ENCODE data around the gene PTPRCAP.

PTPRCAP gene

DNA sequence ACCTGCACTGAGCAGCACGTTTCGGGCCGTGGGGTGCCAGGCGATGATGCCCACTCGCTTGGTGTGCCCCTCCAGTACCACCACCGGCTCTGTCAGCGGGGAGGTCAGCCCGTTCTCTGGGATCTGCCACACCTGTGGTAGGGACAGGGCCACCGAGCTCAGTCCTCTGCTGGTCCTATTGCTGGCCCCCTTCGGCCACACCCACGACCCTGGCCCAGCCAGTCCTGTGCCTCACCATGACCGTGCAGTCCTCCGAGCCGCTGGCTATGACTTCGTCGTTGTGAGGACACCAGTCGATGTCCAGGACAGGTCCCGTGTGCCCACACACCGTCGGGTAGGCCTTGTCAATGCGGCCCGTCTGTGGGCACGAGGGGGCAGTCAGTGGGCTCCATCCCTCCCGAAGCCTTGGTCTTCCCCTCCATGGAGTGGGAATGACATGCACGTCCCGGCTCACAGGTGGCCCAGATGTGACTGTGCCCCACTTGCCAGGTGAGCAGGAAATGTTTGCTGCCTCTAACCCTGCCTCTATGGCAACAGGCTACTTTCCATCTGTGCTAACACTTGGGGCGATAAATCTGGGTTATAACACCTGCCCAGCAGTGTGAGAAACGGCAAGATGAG, 4.4 kb upstream of the PTPRCAP start:
- no peaks in the 10 kb centered on the region for H3K79me2 ChIP-seq (ENCODE audit: insufficient read depth, low read depth)
- H4K20me1 ChIP-seq (ENCODE audit: insufficient read depth), result no peaks in the 10 kb centered on the region
- no peak overlapping the region for H2AFZ ChIP-seq (ENCODE audit: low read depth)
- no peaks in the 10 kb centered on the region for H3K36me3 ChIP-seq (ENCODE audit: insufficient read depth)
- no peak overlapping the region for H3K4me3 ChIP-seq (IDR thresholded peaks at IDR 0.05; ENCODE audit: insufficient read depth, low read depth, low read length)
- H3K27ac ChIP-seq, result no peak overlapping the region
- TF ChIP-seq, protein P1, sequence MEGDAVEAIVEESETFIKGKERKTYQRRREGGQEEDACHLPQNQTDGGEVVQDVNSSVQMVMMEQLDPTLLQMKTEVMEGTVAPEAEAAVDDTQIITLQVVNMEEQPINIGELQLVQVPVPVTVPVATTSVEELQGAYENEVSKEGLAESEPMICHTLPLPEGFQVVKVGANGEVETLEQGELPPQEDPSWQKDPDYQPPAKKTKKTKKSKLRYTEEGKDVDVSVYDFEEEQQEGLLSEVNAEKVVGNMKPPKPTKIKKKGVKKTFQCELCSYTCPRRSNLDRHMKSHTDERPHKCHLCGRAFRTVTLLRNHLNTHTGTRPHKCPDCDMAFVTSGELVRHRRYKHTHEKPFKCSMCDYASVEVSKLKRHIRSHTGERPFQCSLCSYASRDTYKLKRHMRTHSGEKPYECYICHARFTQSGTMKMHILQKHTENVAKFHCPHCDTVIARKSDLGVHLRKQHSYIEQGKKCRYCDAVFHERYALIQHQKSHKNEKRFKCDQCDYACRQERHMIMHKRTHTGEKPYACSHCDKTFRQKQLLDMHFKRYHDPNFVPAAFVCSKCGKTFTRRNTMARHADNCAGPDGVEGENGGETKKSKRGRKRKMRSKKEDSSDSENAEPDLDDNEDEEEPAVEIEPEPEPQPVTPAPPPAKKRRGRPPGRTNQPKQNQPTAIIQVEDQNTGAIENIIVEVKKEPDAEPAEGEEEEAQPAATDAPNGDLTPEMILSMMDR (conservative IDR thresholded peaks at IDR 0.05; ENCODE audit: low read depth, low read length), result no peak
- no peak overlapping the region for H3K9ac ChIP-seq
- H3K4me1 ChIP-seq (ENCODE audit: low read depth, poor library complexity, severe bottlenecking), result no peaks in the 10 kb centered on the region
- H3K4me2 ChIP-seq, result no peak overlapping the region
- H3K27me3 ChIP-seq (ENCODE audit: insufficient read depth, low read depth), result peaks cover 16% of the 10 kb centered on the region

DNA sequence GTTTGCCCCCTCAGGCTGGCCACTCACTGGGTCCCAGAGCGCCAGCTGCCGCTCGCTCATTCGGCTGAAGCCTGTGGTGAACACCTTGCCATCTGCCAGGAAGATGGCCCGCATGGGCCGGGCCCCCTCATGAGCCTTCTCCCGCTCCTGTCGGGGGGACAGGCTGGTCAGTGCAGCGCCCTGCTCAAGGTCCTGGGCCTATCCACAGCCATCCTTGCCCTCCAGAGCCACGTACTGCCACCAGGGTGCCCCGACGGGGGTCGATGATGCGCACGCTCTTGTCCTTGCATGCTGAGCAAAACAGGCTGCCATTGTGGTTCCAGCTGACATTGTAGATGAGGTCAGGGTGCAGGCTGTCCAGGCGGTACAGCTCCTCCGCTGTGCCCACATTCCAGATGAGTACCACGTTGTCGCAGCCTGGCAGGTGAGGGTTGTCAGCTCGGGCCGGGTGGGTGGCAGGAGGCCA, 3.6 kb upstream of the PTPRCAP start:
- H3K27me3 ChIP-seq (ENCODE audit: insufficient read depth, low read depth), result peaks cover 11% of the 10 kb centered on the region
- no peaks in the 10 kb centered on the region for H3K4me1 ChIP-seq (ENCODE audit: low read depth, poor library complexity, severe bottlenecking)
- no peak overlapping the region for H3K4me2 ChIP-seq
- no peaks in the 10 kb centered on the region for H4K20me1 ChIP-seq (ENCODE audit: insufficient read depth)
- no peak overlapping the region for H2AFZ ChIP-seq (ENCODE audit: low read depth)
- H3K79me2 ChIP-seq (ENCODE audit: insufficient read depth, low read depth), result no peaks in the 10 kb centered on the region
- no peak overlapping the region for H3K9ac ChIP-seq
- H3K36me3 ChIP-seq (ENCODE audit: insufficient read depth), result no peaks in the 10 kb centered on the region
- TF ChIP-seq, protein P1 (conservative IDR thresholded peaks at IDR 0.05; ENCODE audit: low read depth, low read length), result no peak
- H3K27ac ChIP-seq, result no peak overlapping the region
- H3K4me3 ChIP-seq (IDR thresholded peaks at IDR 0.05; ENCODE audit: insufficient read depth, low read depth, low read length), result no peak overlapping the region

GRCh38 chr11:67440229-67441097, 3.0 kb upstream of the PTPRCAP start:
- peaks cover 5% of the 10 kb centered on the region; the same call in 1 of the 2 replicates for H3K27me3 ChIP-seq (ENCODE audit: insufficient read depth, low read depth)
- no peak overlapping the region for H3K4me2 ChIP-seq
- no peak overlapping the region for H3K4me3 ChIP-seq (IDR thresholded peaks at IDR 0.05; ENCODE audit: insufficient read depth, low read depth, low read length)
- H3K79me2 ChIP-seq (ENCODE audit: insufficient read depth, low read depth), result no peaks in the 10 kb centered on the region
- no peaks in the 10 kb centered on the region for H4K20me1 ChIP-seq (ENCODE audit: insufficient read depth)
- H3K4me1 ChIP-seq (ENCODE audit: low read depth, poor library complexity, severe bottlenecking), result no peaks in the 10 kb centered on the region
- H2AFZ ChIP-seq (ENCODE audit: low read depth), result no peak overlapping the region
- H3K9ac ChIP-seq, result no peak overlapping the region
- no peaks in the 10 kb centered on the region for H3K36me3 ChIP-seq (ENCODE audit: insufficient read depth)
- TF ChIP-seq, protein P1 (conservative IDR thresholded peaks at IDR 0.05; ENCODE audit: low read depth, low read length), result no peak
- no peak overlapping the region for H3K27ac ChIP-seq

GRCh38 chr11:67439321-67440228, 2.1 kb upstream of the PTPRCAP start:
- Histone ChIP-seq H2AFZ (ENCODE audit: low read depth) (no peak overlapping the region), H3K36me3 (ENCODE audit: insufficient read depth) (no peaks in the 10 kb centered on the region), H4K20me1 (ENCODE audit: insufficient read depth) (no peaks in the 10 kb centered on the region), H3K9ac (no peak overlapping the region), H3K4me3 (IDR thresholded peaks at IDR 0.05; ENCODE audit: insufficient read depth, low read depth, low read length) (no peak overlapping the region), H3K4me1 (ENCODE audit: low read depth, poor library complexity, severe bottlenecking) (no peaks in the 10 kb centered on the region), H3K27ac (no peak overlapping the region), H3K27me3 (ENCODE audit: insufficient read depth, low read depth) (no peaks in the 10 kb centered on the region), H3K79me2 (ENCODE audit: insufficient read depth, low read depth) (no peaks in the 10 kb centered on the region), H3K4me2 (no peak overlapping the region)
- TF ChIP-seq, protein P1 (conservative IDR thresholded peaks at IDR 0.05; ENCODE audit: low read depth, low read length), result no peak

Data from KMS-11 (cell line).